Measurements from ENCODE around the gene DAD1. TPM values are rescaled to one million over a fixed set of nuclear protein-coding genes. Genes with fewer than 3 reads are reported as not detected.

The DAD1 gene
- total RNA-seq: 162 and 217 TPM in 2 replicates

DNA sequence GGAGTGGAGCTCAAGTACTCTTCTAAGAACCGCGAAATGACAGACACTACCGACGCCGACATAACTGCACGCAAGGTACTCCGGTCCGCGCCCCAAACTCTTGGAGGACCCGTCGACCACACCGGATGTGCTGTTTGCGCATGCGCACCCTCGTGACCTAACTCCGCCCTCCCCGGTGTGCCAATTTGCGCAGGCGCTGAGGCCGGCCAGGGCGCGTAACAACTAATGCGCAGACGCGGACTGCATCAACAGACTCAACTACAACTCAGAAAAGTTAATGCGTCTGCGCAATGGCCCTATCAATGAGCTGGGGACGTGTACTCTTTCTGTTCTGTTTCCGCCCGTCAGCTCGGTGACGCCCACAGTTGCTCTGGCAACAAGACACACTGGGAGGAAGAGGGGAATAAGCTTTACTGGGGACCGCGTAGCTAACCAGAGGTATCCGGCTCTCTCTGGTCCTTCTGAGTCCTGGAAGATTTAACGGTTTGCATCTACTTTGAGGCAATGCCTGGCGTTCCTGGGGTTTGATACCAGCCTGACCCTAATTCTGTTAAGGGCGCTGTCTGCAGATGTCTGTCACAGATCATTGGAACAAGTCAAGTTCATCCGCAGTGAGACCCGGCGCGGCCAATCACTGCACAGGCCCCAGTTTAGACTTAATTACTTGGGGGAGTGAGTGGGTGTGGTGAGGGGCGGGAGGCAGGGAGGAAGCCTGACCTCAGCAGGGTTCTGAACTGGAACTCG lies at the start of gene DAD1:
TSS of gene DAD1 (minus strand) at position 129 of the 744 bp plus-strand sequence. CDS start at position 62, 67 bp downstream.

DNA sequence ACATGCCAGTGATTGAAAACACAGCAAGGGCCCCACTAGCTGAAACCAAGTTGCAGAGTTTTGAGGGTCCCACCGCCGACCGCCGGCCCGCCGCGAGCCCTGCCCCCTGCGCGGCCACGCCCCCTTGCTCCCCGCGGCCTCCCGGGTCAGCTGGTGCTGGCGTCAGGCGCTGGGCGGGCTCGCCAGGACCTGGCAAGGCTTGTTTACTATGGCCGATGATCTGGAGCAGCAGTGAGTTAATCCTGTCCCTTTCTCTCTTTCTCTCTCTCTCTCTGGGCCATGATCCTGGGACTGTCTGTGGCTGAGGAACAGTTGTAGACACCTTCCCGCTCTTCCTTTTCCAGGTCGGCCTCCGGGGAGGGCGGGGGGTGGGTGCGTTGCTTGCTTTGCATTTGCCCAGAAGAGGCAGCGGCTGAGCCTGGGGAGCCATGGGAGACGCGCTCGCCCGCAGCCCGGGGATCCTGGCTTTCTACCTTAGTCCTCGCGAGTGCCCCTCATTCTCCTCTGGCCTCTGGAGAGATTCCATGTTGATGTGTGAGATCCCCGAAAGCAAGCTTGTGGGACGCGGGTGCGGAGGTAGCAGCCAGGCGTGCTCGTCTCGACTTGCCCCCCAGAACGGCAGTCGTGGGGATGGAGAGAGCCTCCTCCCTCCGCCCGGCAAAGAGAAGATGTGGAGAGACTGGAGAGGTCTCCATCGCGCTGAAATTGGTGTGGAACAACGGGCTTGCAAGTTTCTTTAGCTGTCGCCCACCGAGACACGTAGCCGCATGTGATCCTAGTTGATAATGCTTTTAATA lies 9.3 kb upstream of the DAD1 start, which contains the start of gene ABHD4:
TSS of gene ABHD4 (plus strand) at position 202 of the 797 bp plus-strand sequence. CDS start at position 209, 7 bp downstream.

Other genes starting within 250 kb of the DAD1 start
- gene ABHD4, start 9.1 kb upstream of the DAD1 start, total RNA-seq: 6.5 and 17.7 TPM in 2 replicates
- under 0.01 TPM in 1 of 2 replicates, not detected in the other for gene OR6J1, start 55.1 kb upstream of the DAD1 start, total RNA-seq
- 36.6 and 48.3 TPM in 2 replicates for gene OXA1L, start 177.5 kb upstream of the DAD1 start, total RNA-seq
- gene SLC7A7, start 226.2 kb upstream of the DAD1 start, total RNA-seq: 0.34 and 1.9 TPM in 2 replicates
- 21.1 and 29.4 TPM in 2 replicates for gene MRPL52, start 240.7 kb upstream of the DAD1 start, total RNA-seq
- gene MMP14, start 247.4 kb upstream of the DAD1 start, total RNA-seq: 127 and 515 TPM in 2 replicates

All from nasal cavity respiratory epithelium epithelial cell of viscerocranial mucosa (primary cell).